H1 (cell line): Measurements from ENCODE around the gene NLRP8. TPM values are rescaled to one million over a fixed set of nuclear protein-coding genes. Genes with fewer than 3 reads are reported as not detected.

Experiments used
- CTCF ChIA-PET: fragments of 300-600 bp; sonication (Branson Sonifier 250); formaldehyde crosslinking; loops from one replicate; lab custom pipeline; 2021; ENCODE audit not compliant: partially characterized antibody; lab: Charles Lee
- POLR2A ChIA-PET: fragments of 300-600 bp; sonication (Branson Sonifier 250); formaldehyde crosslinking; loops from one replicate; lab custom pipeline; 2021; ENCODE audit warnings: inconsistent platforms; ENCODE audit not compliant: partially characterized antibody; lab: Charles Lee
- DNase-seq, 2 experiments: peaks; one replicate each; pipeline versions ENCODE4 v3.0.0 to v3.0.0-alpha.2; 2010 to 2022; ENCODE audit warnings: low spot score in 2 of 2, low read depth in 1 of 2, mixed read lengths in 1 of 2
- FAIRE-seq: peaks from 2 replicates; lab custom pipeline; 2011; peaks lifted over from hg19 to GRCh38; lab: Jason Lieb, UNC
- H2AFZ ChIP-seq: 2 replicates; pipeline ENCODE4 v1.8.1; 2012; ENCODE audit warnings: low read length, inconsistent platforms
- H2AK5ac ChIP-seq: 2 replicates; pipeline ENCODE4 v1.6.1; 2013; ENCODE audit warnings: low read depth, low read length
- H2BK120ac ChIP-seq: replicated peaks from 2 replicates; pipeline ENCODE3; 2013; ENCODE audit warnings: low read depth, low read length, inconsistent platforms
- H2BK12ac ChIP-seq: 2 replicates; pipeline ENCODE4 v1.6.1; 2013; ENCODE audit warnings: low read depth, low read length
- H2BK15ac ChIP-seq: 2 replicates; pipeline ENCODE4 v1.6.1; 2013; ENCODE audit warnings: low read length
- H2BK20ac ChIP-seq: 2 replicates; pipeline ENCODE4 v1.6.1; 2013; ENCODE audit warnings: low read length
- H2BK5ac ChIP-seq: 2 replicates; pipeline ENCODE4 v1.6.1; 2013; ENCODE audit warnings: low read depth, low read length
- H3K14ac ChIP-seq: 2 replicates; pipeline ENCODE4 v1.6.1; 2013; ENCODE audit warnings: inconsistent platforms; ENCODE audit not compliant: insufficient read length
- H3K18ac ChIP-seq: 2 replicates; pipeline ENCODE4 v1.6.1; 2013; ENCODE audit warnings: low read length; ENCODE audit errors: extremely low read depth
- H3K23ac ChIP-seq: 2 replicates; pipeline ENCODE4 v1.6.1; 2013; ENCODE audit warnings: inconsistent platforms; ENCODE audit not compliant: insufficient read length
- H3K23me2 ChIP-seq: 2 replicates; pipeline ENCODE4 v1.6.1; 2013; ENCODE audit warnings: low read depth, low read length
- H3K27ac ChIP-seq: 2 replicates; pipeline ENCODE4 v1.6.1; 2011; ENCODE audit warnings: low read depth, low read length, inconsistent platforms
- H3K27me3 ChIP-seq, 4 experiments: replicated peaks in 1 of 4; 1 replicate in 1 of 4; 2 replicates in 3 of 4; pipeline versions ENCODE4 v1.6.1 to v1.8.1; 2011 to 2013; ENCODE audit warnings: low read length in 3 of 4, mild to moderate bottlenecking in 3 of 4, inconsistent platforms in 2 of 4, mixed read lengths in 2 of 4, moderate library complexity in 1 of 4; ENCODE audit not compliant: control insufficient read depth in 3 of 4, insufficient read depth in 3 of 4; ENCODE audit errors: extremely low read depth in 1 of 4
- H3K36me3 ChIP-seq, 4 experiments: 2 replicates each; pipeline versions ENCODE4 v1.6.1 to v1.8.1; 2011 to 2013; ENCODE audit warnings: mild to moderate bottlenecking in 4 of 4, low read length in 3 of 4, moderate library complexity in 2 of 4, control low read depth in 1 of 4, inconsistent platforms in 1 of 4; ENCODE audit not compliant: insufficient read depth in 4 of 4, control insufficient read depth in 2 of 4
- H3K4ac ChIP-seq: replicated peaks from 2 replicates; pipeline ENCODE3; 2013; ENCODE audit warnings: low read length, low read depth, mixed read lengths, inconsistent platforms; ENCODE audit not compliant: insufficient read length
- H3K4me1 ChIP-seq, 4 experiments: replicated peaks in 1 of 4; 1 replicate in 1 of 4; 2 replicates in 3 of 4; pipeline versions ENCODE4 v1.6.1 to v1.8.1; 2011 to 2013; ENCODE audit warnings: low read length in 3 of 4, inconsistent platforms in 2 of 4, mixed read lengths in 1 of 4; ENCODE audit not compliant: insufficient read depth in 4 of 4, control insufficient read depth in 3 of 4
- H3K4me2 ChIP-seq, 2 experiments: 2 replicates each; pipeline versions ENCODE4 v1.6.1 to v1.8.1; 2011 to 2013; ENCODE audit warnings: low read depth in 2 of 2, low read length in 2 of 2, control low read depth in 1 of 2, inconsistent platforms in 1 of 2, mild to moderate bottlenecking in 1 of 2; ENCODE audit not compliant: insufficient read depth in 1 of 2
- H3K4me3 ChIP-seq, 4 experiments: fragments of 200-600, 300-600 bp in 1 of 4; sonication (generic), shearing (Covaris generic), sonication (Bioruptor Twin) in 1 of 4; 2 replicates each; pipeline versions ENCODE4 v1.5.1 to v1.8.1; 2011 to 2016; ENCODE audit warnings: low read length in 4 of 4, low read depth in 3 of 4, control low read depth in 2 of 4, inconsistent platforms in 2 of 4, mild to moderate bottlenecking in 2 of 4, mixed read lengths in 1 of 4, moderate library complexity in 1 of 4; ENCODE audit not compliant: insufficient read depth in 2 of 4; ENCODE audit errors: extremely low read depth in 1 of 4
- H3K56ac ChIP-seq: replicated peaks from 2 replicates; pipeline ENCODE3; 2013; ENCODE audit warnings: low read depth, mild to moderate bottlenecking, mixed read lengths, low read length, inconsistent platforms; ENCODE audit not compliant: insufficient read length
- H3K79me1 ChIP-seq: 2 replicates; pipeline ENCODE4 v1.6.1; 2013; ENCODE audit warnings: low read depth, low read length, control low read depth
- H3K79me2 ChIP-seq, 2 experiments: 2 replicates each; pipeline versions ENCODE4 v1.6.1 to v1.8.1; 2012 to 2013; ENCODE audit warnings: low read length in 2 of 2, mild to moderate bottlenecking in 2 of 2, inconsistent platforms in 1 of 2; ENCODE audit not compliant: insufficient read depth in 2 of 2, control insufficient read depth in 1 of 2
- H3K9ac ChIP-seq, 4 experiments: replicated peaks in 1 of 4; 1 replicate in 1 of 4; 2 replicates in 3 of 4; pipeline versions ENCODE4 v1.6.1 to v1.8.1; 2011 to 2013; ENCODE audit warnings: low read depth in 3 of 4, low read length in 3 of 4, control low read depth in 2 of 4, mild to moderate bottlenecking in 2 of 4, moderate library complexity in 2 of 4, inconsistent platforms in 1 of 4; ENCODE audit errors: extremely low read depth in 1 of 4
- H3K9me3 ChIP-seq, 2 experiments: 2 replicates each; pipeline versions ENCODE4 v1.6.1 to v1.8.1; 2012 to 2013; ENCODE audit warnings: mild to moderate bottlenecking in 2 of 2, moderate library complexity in 2 of 2, control low read depth in 1 of 2, inconsistent platforms in 1 of 2, low read depth in 1 of 2, low read length in 1 of 2, mixed read lengths in 1 of 2; ENCODE audit not compliant: insufficient read depth in 2 of 2
- H4K20me1 ChIP-seq, 2 experiments: replicated peaks in 1 of 2; 2 replicates each; pipeline versions ENCODE3 to v1.8.1; 2011 to 2013; ENCODE audit warnings: inconsistent platforms in 2 of 2, low read length in 2 of 2, mild to moderate bottlenecking in 1 of 2; ENCODE audit not compliant: insufficient read depth in 2 of 2, control insufficient read depth in 1 of 2
- H4K5ac ChIP-seq: 2 replicates; pipeline ENCODE4 v1.6.1; 2013; ENCODE audit warnings: low read length, low read depth, mixed read lengths, inconsistent platforms; ENCODE audit not compliant: insufficient read length
- H4K8ac ChIP-seq: 2 replicates; pipeline ENCODE4 v1.8.0; 2013; ENCODE audit warnings: mild to moderate bottlenecking, moderate library complexity, low read length, inconsistent platforms; ENCODE audit not compliant: insufficient read depth; ENCODE audit errors: extremely low read depth
- H4K91ac ChIP-seq: replicated peaks from 2 replicates; pipeline ENCODE3; 2013; ENCODE audit warnings: low read length, mixed read lengths, inconsistent platforms; ENCODE audit not compliant: insufficient read length
- CBX5 ChIP-seq: fragments of 300-800, 300-1000 bp; sonication (generic); IDR thresholded peaks from 2 replicates; pipeline ENCODE4 v1.7.1; 2016; ENCODE audit warnings: antibody characterized with exemption, low read length, low read depth
- CHD2 ChIP-seq: IDR thresholded peaks from 2 replicates; pipeline ENCODE4 v1.6.1; 2012; ENCODE audit warnings: low read length, improper control_type of control experiment
- KDM4A ChIP-seq: IDR thresholded peaks from one replicate; pipeline ENCODE4 v1.7.1; 2012; ENCODE audit warnings: low read depth, mild to moderate bottlenecking, moderate library complexity, low read length, inconsistent platforms; ENCODE audit not compliant: severe bottlenecking
- MAFK ChIP-seq: IDR thresholded peaks from 2 replicates; pipeline ENCODE4 v1.6.1; 2012; ENCODE audit warnings: low read depth, mild to moderate bottlenecking, improper control_type of control experiment, low read length
- POU5F1 ChIP-seq: IDR thresholded peaks from 2 replicates; pipeline ENCODE4 v1.6.1; 2011; ENCODE audit warnings: low read depth, mild to moderate bottlenecking, low read length, moderate library complexity
- SIRT6 ChIP-seq: IDR thresholded peaks from one replicate; pipeline ENCODE4 v1.7.1; 2012; ENCODE audit warnings: low read length, inconsistent platforms
- TEAD4 ChIP-seq: IDR thresholded peaks from 2 replicates; pipeline ENCODE4 v1.6.1; 2012; ENCODE audit warnings: low read depth, low read length, inconsistent platforms, mixed read lengths
- WGBS, 2 experiments: shearing (Covaris generic) in 1 of 2; methylation state at CpG; one replicate each; pipeline versions ENCODE4 v1.1.6 to v1.1.7; 2013 to 2015; ENCODE audit warnings: low lambda C conversion rate in 2 of 2, mixed read lengths in 2 of 2, inconsistent platforms in 1 of 2, low coverage in 1 of 2, missing lambda C conversion rate in 1 of 2; ENCODE audit not compliant: insufficient replicate concordance in 2 of 2, insufficient coverage in 1 of 2, insufficient read length in 1 of 2; ENCODE audit errors: extremely low coverage in 1 of 2, missing lambda C conversion rate in 1 of 2; 5-methylcytosine and 5-hydroxymethylcytosine counted together
- polyA plus RNA-seq, 7 experiments: library from polyadenylated mRNA; depleted of rRNA in 3 of 7; stranded (reverse) in 5 of 7; unstranded in 2 of 7; fragments of >200 nt in 5 of 7; fragments of 200-250 nt in 2 of 7; gene quantifications; 1 replicate in 5 of 7; 2 replicates in 1 of 7; 4 replicates in 1 of 7; pipeline versions ENCODE4 v1.2.1 to v1.2.3, GENCODE V29; 2011 to 2013; ENCODE audit warnings: missing spikeins in 2 of 7, mixed read lengths in 2 of 7
- total RNA-seq: library from RNA; stranded (reverse); fragmentation: NEBNext Ultra II Directional; extraction: Animal tissue kit (Norgen Biotek cat#: 25700); gene quantifications from 2 replicates; pipeline ENCODE4 v1.2.1, GENCODE V29; 2021
- TF ChIP-seq, protein P1 (sequence below): IDR thresholded peaks from 2 replicates; pipeline ENCODE4 v1.6.1; 2012; ENCODE audit warnings: inconsistent platforms

NLRP8 gene
- total and polyA plus RNA-seq, 2 of the 8 experiments (the other 6 are each of a cell fraction or from before 2014, with no cell fraction given) = not detected

DNA sequence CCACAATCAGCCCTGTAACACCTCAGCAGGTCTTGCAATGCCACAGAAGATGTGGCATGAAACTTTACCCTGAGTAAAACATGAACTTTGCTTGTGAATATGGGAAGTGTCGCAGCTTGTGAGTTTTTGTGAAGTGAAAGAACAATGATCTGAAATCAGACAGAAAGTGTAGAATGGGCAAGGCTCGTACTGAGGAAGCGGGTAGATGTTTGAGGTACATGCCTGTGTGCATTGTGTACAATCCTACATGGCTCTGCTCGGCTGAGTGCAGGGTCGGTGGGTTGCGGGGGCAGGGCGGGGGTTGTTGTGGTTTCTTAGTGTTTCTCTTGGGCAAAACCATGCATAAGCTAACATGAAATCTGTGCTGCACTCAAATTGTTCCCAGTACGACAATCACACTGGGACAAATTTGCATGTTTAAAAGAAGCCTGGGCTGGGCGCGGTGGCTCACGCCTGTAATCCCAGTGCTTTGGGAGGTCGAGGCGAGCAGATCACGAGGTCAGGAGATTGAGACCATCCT, 16.6 kb upstream of the NLRP8 start:
- H2BK20ac ChIP-seq = no peak overlapping the region

More for the DNA sequence above, 16.6 kb upstream of the NLRP8 start:
- Histone ChIP-seq H3K9me3 (peaks cover 56 to 75% of the 10 kb centered on the region in 2 experiments), H3K23ac (no peak overlapping the region), H3K14ac (no peak overlapping the region), H2BK12ac (no peak overlapping the region), H4K91ac (no peak overlapping the region), H3K79me2 (no peaks in the 10 kb centered on the region), H2AK5ac (no peak overlapping the region), H3K23me2 (no peaks in the 10 kb centered on the region), H2BK5ac (no peak overlapping the region), H4K20me1 (no peaks in the 10 kb centered on the region), H2BK15ac (no peak overlapping the region), H3K18ac (no peak overlapping the region), H3K27ac (no peak overlapping the region), H3K36me3 (peaks cover 0 to 3% (median 0%) of the 10 kb centered on the region in 4 experiments; a peak in 1 of 8 replicates), H3K56ac (no peak overlapping the region), H3K4ac (no peak overlapping the region), H3K79me1 (no peaks in the 10 kb centered on the region), H4K8ac (no peak overlapping the region), H3K4me1 (no peaks in the 10 kb centered on the region), H2BK120ac (no peak overlapping the region), H3K4me2 (no peak overlapping the region), H3K4me3 (no peak overlapping the region), H3K27me3 (no peaks in the 10 kb centered on the region; a peak in 1 of 7 replicates), H4K5ac (no peak overlapping the region), H2AFZ (no peak overlapping the region), H3K9ac (no peak overlapping the region)
- FAIRE-seq (no peak), DNase-seq (no peak)
- ChIA-PET POLR2A (no interaction called here), CTCF (interaction anchor here (0.6 kb wide), 1 partner anchor 98 kb away, joined by 3 read pairs; no protein-coding TSS in a partner anchor)
- TF ChIP-seq CHD2 (no peak), CBX5 (no peak), TEAD4 (no peak), MAFK (no peak), SIRT6 (no peak), KDM4A (no peak), POU5F1 (no peak)
- TF ChIP-seq, protein P1, sequence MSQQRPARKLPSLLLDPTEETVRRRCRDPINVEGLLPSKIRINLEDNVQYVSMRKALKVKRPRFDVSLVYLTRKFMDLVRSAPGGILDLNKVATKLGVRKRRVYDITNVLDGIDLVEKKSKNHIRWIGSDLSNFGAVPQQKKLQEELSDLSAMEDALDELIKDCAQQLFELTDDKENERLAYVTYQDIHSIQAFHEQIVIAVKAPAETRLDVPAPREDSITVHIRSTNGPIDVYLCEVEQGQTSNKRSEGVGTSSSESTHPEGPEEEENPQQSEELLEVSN = no peak
- WGBS, 2 experiments = 40% methylated on average over 11 of the region's 14 CpGs; no CpG with 5 or more reads in 1 of the 2 experiments
